CD4-positive, alpha-beta T cell (primary cell): ENCODE measurements around the gene GFPT2. TPM values are rescaled to one million over a fixed set of nuclear protein-coding genes. Genes with fewer than 3 reads are reported as not detected.

Experiments
- ATAC-seq: fragments of 200-7000 bp; cut with Tn5 transposase; one replicate; pipeline ENCODE4 v1.10.0; 2022; ENCODE audit warnings: mild to moderate bottlenecking; ENCODE audit not compliant: poor library complexity
- CTCF ChIA-PET: fragments of 350-600 bp; sonication (Branson Sonifier 250); formaldehyde crosslinking; loops from one replicate; lab custom pipeline; 2021; ENCODE audit warnings: antibody characterized with exemption, inconsistent platforms; lab: Charles Lee
- POLR2A ChIA-PET: fragments of 350-600 bp; sonication (Branson Sonifier 250); formaldehyde crosslinking; loops from one replicate; lab custom pipeline; 2021; ENCODE audit warnings: antibody characterized with exemption, inconsistent platforms; lab: Charles Lee
- DNase-seq, 14 experiments: peaks; one replicate each; pipeline ENCODE4 v3.0.0-alpha.2; 2013 to 2020; ENCODE audit warnings: mixed read lengths in 2 of 14
- H3K27ac ChIP-seq, 2 donors: one replicate each; pipeline versions ENCODE4 v1.5.1 to v1.7.0; 2013; ENCODE audit warnings: low read length in 2 of 2, low read depth in 1 of 2, mild to moderate bottlenecking in 1 of 2
- H3K27me3 ChIP-seq, 2 experiments: 1 replicate in 1 of 2; 2 replicates in 1 of 2; pipeline versions ENCODE4 v1.6.1 to v1.7.0; 2013; ENCODE audit warnings: low read length in 2 of 2, control low read depth in 1 of 2, mild to moderate bottlenecking in 1 of 2, moderate library complexity in 1 of 2; ENCODE audit not compliant: insufficient read depth in 2 of 2, control insufficient read depth in 1 of 2
- H3K36me3 ChIP-seq: one replicate; pipeline ENCODE4 v1.6.1; 2013; ENCODE audit warnings: low read length, control low read depth; ENCODE audit not compliant: insufficient read depth
- H3K4me1 ChIP-seq: one replicate; pipeline ENCODE4 v1.6.1; 2013; ENCODE audit warnings: low read length, control low read depth; ENCODE audit not compliant: insufficient read depth
- H3K4me3 ChIP-seq: one replicate; pipeline ENCODE4 v1.5.1; 2013; ENCODE audit warnings: mild to moderate bottlenecking, low read length, moderate library complexity
- H3K9me3 ChIP-seq, 2 experiments: 1 replicate in 1 of 2; 2 replicates in 1 of 2; pipeline versions ENCODE4 v1.6.1 to v1.7.0; 2013; ENCODE audit warnings: low read length in 2 of 2, mild to moderate bottlenecking in 2 of 2, control low read depth in 1 of 2, moderate library complexity in 1 of 2; ENCODE audit not compliant: control insufficient read depth in 1 of 2, insufficient read depth in 1 of 2
- H3K27ac Mint-ChIP-seq: one replicate; pipeline ENCODE4 v1.8.0; 2020; ENCODE audit warnings: mixed read lengths
- H3K27me3 Mint-ChIP-seq: one replicate; pipeline ENCODE4 v1.8.0; 2021; ENCODE audit warnings: mixed read lengths
- H3K36me3 Mint-ChIP-seq: one replicate; pipeline ENCODE4 v1.8.0; 2021; ENCODE audit warnings: low read depth, mixed read lengths
- H3K4me1 Mint-ChIP-seq: one replicate; pipeline ENCODE4 v1.8.0; 2021; ENCODE audit warnings: low read depth, mixed read lengths
- H3K4me3 Mint-ChIP-seq: one replicate; pipeline ENCODE4 v1.8.0; 2020; ENCODE audit warnings: mild to moderate bottlenecking, mixed read lengths
- H3K9me3 Mint-ChIP-seq: one replicate; pipeline ENCODE4 v1.8.0; 2020; ENCODE audit warnings: mixed read lengths
- intact Hi-C, 2 experiments: fragments of 100-400 bp; cut with DNase I in 1 of 2; cut with micrococcal nuclease in 1 of 2; formaldehyde crosslinking; loops; one replicate each; pipeline versions ENCODE4 v1.15.1 to v1.9.0; 2023 to 2025; cut with DNase I, micrococcal nuclease
- total RNA-seq, 174 experiments: library from RNA in 2 of 174; stranded (reverse) in 2 of 174; gene quantifications; one replicate each; pipeline ENCODE4 v1.2.3 and lab custom pipeline; 2021 to 2026
- TF ChIP-seq, protein P1 (sequence below): fragments of 200-600 bp; IDR thresholded peaks from one replicate; pipeline ENCODE4 v1.8.0; 2022; ENCODE audit warnings: antibody characterized with exemption, mild to moderate bottlenecking

The GFPT2 gene
- total RNA-seq, 2 experiments from 2014 or later, result 1.1 to 1.5 TPM

- no peak overlapping the region for H3K27ac Mint-ChIP-seq
- ATAC-seq (no peak), DNase-seq (no peak)
- no peaks in the 10 kb centered on the region for H3K9me3 ChIP-seq
- H3K9me3 Mint-ChIP-seq, result no peaks in the 10 kb centered on the region
- H3K4me3 ChIP-seq, result no peak overlapping the region
- peaks cover 0 to 5% of the 10 kb centered on the region in 2 experiments for H3K27me3 ChIP-seq
- H3K4me1 Mint-ChIP-seq, result no peaks in the 10 kb centered on the region
- no peaks in the 10 kb centered on the region for H3K36me3 ChIP-seq
- TF ChIP-seq, protein P1, sequence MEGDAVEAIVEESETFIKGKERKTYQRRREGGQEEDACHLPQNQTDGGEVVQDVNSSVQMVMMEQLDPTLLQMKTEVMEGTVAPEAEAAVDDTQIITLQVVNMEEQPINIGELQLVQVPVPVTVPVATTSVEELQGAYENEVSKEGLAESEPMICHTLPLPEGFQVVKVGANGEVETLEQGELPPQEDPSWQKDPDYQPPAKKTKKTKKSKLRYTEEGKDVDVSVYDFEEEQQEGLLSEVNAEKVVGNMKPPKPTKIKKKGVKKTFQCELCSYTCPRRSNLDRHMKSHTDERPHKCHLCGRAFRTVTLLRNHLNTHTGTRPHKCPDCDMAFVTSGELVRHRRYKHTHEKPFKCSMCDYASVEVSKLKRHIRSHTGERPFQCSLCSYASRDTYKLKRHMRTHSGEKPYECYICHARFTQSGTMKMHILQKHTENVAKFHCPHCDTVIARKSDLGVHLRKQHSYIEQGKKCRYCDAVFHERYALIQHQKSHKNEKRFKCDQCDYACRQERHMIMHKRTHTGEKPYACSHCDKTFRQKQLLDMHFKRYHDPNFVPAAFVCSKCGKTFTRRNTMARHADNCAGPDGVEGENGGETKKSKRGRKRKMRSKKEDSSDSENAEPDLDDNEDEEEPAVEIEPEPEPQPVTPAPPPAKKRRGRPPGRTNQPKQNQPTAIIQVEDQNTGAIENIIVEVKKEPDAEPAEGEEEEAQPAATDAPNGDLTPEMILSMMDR, result no peak
- POLR2A ChIA-PET, result interaction anchor here (1.5 kb wide), 1 partner anchor 37 kb away, joined by 15 read pairs; no protein-coding TSS in a partner anchor
- H3K4me1 ChIP-seq, result peaks cover 7% of the 10 kb centered on the region
- H3K36me3 Mint-ChIP-seq, result no peaks in the 10 kb centered on the region
- CTCF ChIA-PET, result interaction anchor here (1.4 to 2.0 kb wide), 5 partner anchors 14 to 121 kb away, joined by 5 to 34 read pairs (median 9); partner anchors contain the start of genes MAPK9 and RASGEF1C
- intact Hi-C loops, result loop anchor here (2.0 to 10.0 kb wide), 2 partner anchors 125 to 203 kb away; partner anchors contain the start of gene RASGEF1C (in 2 of the 2)
- no peak overlapping the region for H3K27ac ChIP-seq
- peaks cover 28% of the 10 kb centered on the region for H3K27me3 Mint-ChIP-seq
- no peak overlapping the region for H3K4me3 Mint-ChIP-seq
Measured at GRCh38 chr5:180329606-180330269, 23.4 kb downstream of the GFPT2 start.

DNA sequence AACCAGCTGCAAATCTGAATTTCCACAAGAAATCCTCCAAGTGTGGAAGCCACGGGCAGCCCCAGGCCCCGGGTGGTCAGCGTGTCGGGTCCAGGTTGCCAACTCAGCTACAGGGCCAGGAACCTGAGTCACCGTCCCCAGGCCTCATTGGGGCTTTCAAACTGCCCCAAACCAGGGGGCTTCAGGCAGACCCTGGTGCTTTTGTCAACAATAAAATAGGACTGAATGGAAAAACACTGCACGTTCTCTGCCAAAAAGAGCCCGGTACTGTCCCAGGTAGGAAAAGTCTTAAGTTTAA, 24.0 kb downstream of the GFPT2 start:
- peaks cover 0 to 5% of the 10 kb centered on the region in 2 experiments for H3K27me3 ChIP-seq
- Mint-ChIP-seq H3K4me3 (no peak overlapping the region), H3K9me3 (no peaks in the 10 kb centered on the region), H3K36me3 (no peaks in the 10 kb centered on the region), H3K27ac (no peak overlapping the region), H3K27me3 (peaks cover 22% of the 10 kb centered on the region), H3K4me1 (no peaks in the 10 kb centered on the region)
- DNase-seq (no peak), ATAC-seq (no peak)
- H3K27ac ChIP-seq, result no peak overlapping the region
- H3K9me3 ChIP-seq, result no peaks in the 10 kb centered on the region
- ChIA-PET CTCF (interaction anchor here (0.5 to 2.0 kb wide), 20 partner anchors 9 to 674 kb away, joined by 3 to 34 read pairs (median 4); partner anchors contain the start of genes GFPT2, MAPK9 and RASGEF1C), POLR2A (interaction anchor here (1.0 to 1.5 kb wide), 2 partner anchors 34 to 36 kb away, joined by 5 to 15 read pairs; no protein-coding TSS in a partner anchor)
- no peaks in the 10 kb centered on the region for H3K36me3 ChIP-seq
- H3K4me3 ChIP-seq, result no peak overlapping the region
- H3K4me1 ChIP-seq, result peaks cover 7% of the 10 kb centered on the region
- TF ChIP-seq, protein P1, result no peak
- intact Hi-C loops, result loop anchor here (2.0 to 10.0 kb wide), 2 partner anchors 124 to 202 kb away; partner anchors contain the start of gene RASGEF1C (in 2 of the 2)

GRCh38 chr5:180328296-180329137, 24.6 kb downstream of the GFPT2 start:
- peaks cover 19% of the 10 kb centered on the region for H3K27me3 Mint-ChIP-seq
- H3K9me3 Mint-ChIP-seq, result no peaks in the 10 kb centered on the region
- no peaks in the 10 kb centered on the region for H3K36me3 Mint-ChIP-seq
- no peak overlapping the region for H3K27ac Mint-ChIP-seq
- peak; percentile 76 to 92 (median 82) for DNase-seq
- ChIA-PET POLR2A (interaction anchor here (1.0 to 1.5 kb wide), 2 partner anchors 34 to 35 kb away, joined by 5 to 15 read pairs; no protein-coding TSS in a partner anchor), CTCF (interaction anchor here (0.5 to 2.0 kb wide), 20 partner anchors 9 to 674 kb away, joined by 3 to 34 read pairs (median 4); partner anchors contain the start of genes GFPT2, MAPK9 and RASGEF1C)
- no peaks in the 10 kb centered on the region for H3K9me3 ChIP-seq
- peak; percentile 90 for ATAC-seq
- peaks cover 7% of the 10 kb centered on the region for H3K4me1 ChIP-seq
- H3K27me3 ChIP-seq, result peaks cover 0 to 5% of the 10 kb centered on the region in 2 experiments
- no peak overlapping the region for H3K4me3 ChIP-seq
- H3K4me3 Mint-ChIP-seq, result no peak overlapping the region
- H3K27ac ChIP-seq, result no peak overlapping the region
- H3K36me3 ChIP-seq, result no peaks in the 10 kb centered on the region
- intact Hi-C loops, result loop anchor here (1.0 to 10.0 kb wide), 3 partner anchors 35 to 202 kb away; partner anchors contain the start of gene RASGEF1C (in 2 of the 2)
- TF ChIP-seq, protein P1, result peak; percentile 90
- no peaks in the 10 kb centered on the region for H3K4me1 Mint-ChIP-seq
